ENCODE data around the gene SSTR3. TPM values are rescaled to one million over a fixed set of nuclear protein-coding genes. Genes with fewer than 3 reads are reported as not detected.

SSTR3 gene
- total RNA-seq, 1 experiment from 2014 or later = 0.22 TPM

- Mint-ChIP-seq H3K27ac (no peak overlapping the region), H3K4me3 (no peak overlapping the region), H3K36me3 (no peaks in the 10 kb centered on the region), H3K9me3 (no peaks in the 10 kb centered on the region), H3K27me3 (ENCODE audit: low read depth) (no peaks in the 10 kb centered on the region; the same call in 1 of the 2 replicates), H3K4me1 (peaks cover 22% of the 10 kb centered on the region)
- DNase-seq (ENCODE audit: low spot score) (no peak), ATAC-seq (no peak)
- no peak for TF ChIP-seq NFE2L1 (CRISPR knock-in tag; IDR thresholded peaks at IDR 0.05)
- TF ChIP-seq NR2C2 (CRISPR knock-in tag; IDR thresholded peaks at IDR 0.05) = no peak
- TF ChIP-seq JAZF1 (CRISPR knock-in tag; IDR thresholded peaks at IDR 0.05) = no peak
- TF ChIP-seq TP53 (CRISPR knock-in tag; IDR thresholded peaks at IDR 0.05) = no peak
- TF ChIP-seq RELA (CRISPR knock-in tag; IDR thresholded peaks at IDR 0.05; ENCODE audit: borderline replicate concordance) = no peak
- TF ChIP-seq ZNF232 (CRISPR knock-in tag; IDR thresholded peaks at IDR 0.05) = no peak
- TF ChIP-seq NFYB (CRISPR knock-in tag; conservative IDR thresholded peaks at IDR 0.05; ENCODE audit: low read depth) = no peak
- TF ChIP-seq, protein P1, sequence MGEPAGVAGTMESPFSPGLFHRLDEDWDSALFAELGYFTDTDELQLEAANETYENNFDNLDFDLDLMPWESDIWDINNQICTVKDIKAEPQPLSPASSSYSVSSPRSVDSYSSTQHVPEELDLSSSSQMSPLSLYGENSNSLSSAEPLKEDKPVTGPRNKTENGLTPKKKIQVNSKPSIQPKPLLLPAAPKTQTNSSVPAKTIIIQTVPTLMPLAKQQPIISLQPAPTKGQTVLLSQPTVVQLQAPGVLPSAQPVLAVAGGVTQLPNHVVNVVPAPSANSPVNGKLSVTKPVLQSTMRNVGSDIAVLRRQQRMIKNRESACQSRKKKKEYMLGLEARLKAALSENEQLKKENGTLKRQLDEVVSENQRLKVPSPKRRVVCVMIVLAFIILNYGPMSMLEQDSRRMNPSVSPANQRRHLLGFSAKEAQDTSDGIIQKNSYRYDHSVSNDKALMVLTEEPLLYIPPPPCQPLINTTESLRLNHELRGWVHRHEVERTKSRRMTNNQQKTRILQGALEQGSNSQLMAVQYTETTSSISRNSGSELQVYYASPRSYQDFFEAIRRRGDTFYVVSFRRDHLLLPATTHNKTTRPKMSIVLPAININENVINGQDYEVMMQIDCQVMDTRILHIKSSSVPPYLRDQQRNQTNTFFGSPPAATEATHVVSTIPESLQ (CRISPR knock-in tag; IDR thresholded peaks at IDR 0.05) = no peak
- TF ChIP-seq SP1 (CRISPR knock-in tag; conservative IDR thresholded peaks at IDR 0.05) = no peak
- no peak for TF ChIP-seq IRF2 (CRISPR knock-in tag; IDR thresholded peaks at IDR 0.05; ENCODE audit: borderline replicate concordance, low read depth)
- no peak for TF ChIP-seq E2F4 (CRISPR knock-in tag; IDR thresholded peaks at IDR 0.05; ENCODE audit: borderline replicate concordance, low read depth)
- no peak for TF ChIP-seq E2F1 (CRISPR knock-in tag; IDR thresholded peaks at IDR 0.05)
- TF ChIP-seq NFATC4 (CRISPR knock-in tag; IDR thresholded peaks at IDR 0.05) = no peak
- POLR2A ChIA-PET = no interaction called here
- CTCF ChIA-PET = no interaction called here
These were observed 32.5 kb downstream of the SSTR3 start for GRCh38 chr22:37179622-37180420.

GRCh38 chr22:37179126-37179470, 33.2 kb downstream of the SSTR3 start:
- Mint-ChIP-seq H3K4me1 (peaks cover 24% of the 10 kb centered on the region), H3K9me3 (no peaks in the 10 kb centered on the region), H3K4me3 (no peak overlapping the region), H3K27me3 (ENCODE audit: low read depth) (no peaks in the 10 kb centered on the region; the same call in 1 of the 2 replicates), H3K27ac (no peak overlapping the region), H3K36me3 (no peaks in the 10 kb centered on the region)
- ChIA-PET POLR2A (no interaction called here), CTCF (no interaction called here)
- TF ChIP-seq, protein P2, sequence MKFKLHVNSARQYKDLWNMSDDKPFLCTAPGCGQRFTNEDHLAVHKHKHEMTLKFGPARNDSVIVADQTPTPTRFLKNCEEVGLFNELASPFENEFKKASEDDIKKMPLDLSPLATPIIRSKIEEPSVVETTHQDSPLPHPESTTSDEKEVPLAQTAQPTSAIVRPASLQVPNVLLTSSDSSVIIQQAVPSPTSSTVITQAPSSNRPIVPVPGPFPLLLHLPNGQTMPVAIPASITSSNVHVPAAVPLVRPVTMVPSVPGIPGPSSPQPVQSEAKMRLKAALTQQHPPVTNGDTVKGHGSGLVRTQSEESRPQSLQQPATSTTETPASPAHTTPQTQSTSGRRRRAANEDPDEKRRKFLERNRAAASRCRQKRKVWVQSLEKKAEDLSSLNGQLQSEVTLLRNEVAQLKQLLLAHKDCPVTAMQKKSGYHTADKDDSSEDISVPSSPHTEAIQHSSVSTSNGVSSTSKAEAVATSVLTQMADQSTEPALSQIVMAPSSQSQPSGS (CRISPR knock-in tag; IDR thresholded peaks at IDR 0.05; ENCODE audit: borderline replicate concordance, low read depth) = no peak
- no peak for TF ChIP-seq NR1H2 (CRISPR knock-in tag; IDR thresholded peaks at IDR 0.05)
- DNase-seq (ENCODE audit: low spot score) (no peak), ATAC-seq (no peak)

DNA sequence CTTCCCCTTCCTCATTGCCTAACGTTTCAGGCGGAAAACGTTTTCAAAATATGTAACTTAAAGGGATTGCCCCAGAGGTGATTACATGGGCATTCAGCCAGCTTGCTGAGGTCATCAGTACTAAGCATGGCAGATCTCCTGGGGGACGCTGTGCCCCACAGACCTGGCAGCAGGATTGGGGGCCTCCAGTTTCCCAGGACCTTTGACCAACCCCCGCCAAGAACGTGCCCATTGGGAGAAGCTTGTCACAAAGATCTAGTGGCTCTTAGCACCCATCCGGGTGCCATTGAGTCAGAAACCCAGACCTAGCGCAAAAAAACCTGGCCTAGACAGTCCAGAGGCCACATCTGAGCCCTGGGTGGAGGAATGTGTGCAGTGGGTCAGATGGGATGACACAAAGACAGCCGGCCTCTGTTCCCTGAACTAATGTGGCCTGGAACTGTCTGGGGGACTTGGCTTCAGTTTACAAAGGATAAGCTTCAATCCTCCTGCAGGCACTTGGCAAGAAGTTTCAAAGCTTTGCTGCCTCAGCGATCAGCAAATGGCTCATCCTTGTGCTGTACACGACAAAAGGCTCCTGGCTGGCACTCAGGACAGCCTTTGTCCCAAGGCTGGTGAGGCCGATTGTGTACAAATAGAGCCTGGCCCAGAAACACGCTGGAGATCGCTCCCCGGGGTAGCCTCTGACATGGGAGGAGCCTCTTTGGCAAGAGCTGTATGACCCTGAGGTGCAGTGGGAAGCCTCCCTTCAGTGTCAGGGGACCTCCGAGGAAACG, 33.7 kb downstream of the SSTR3 start:
- no peak for DNase-seq (ENCODE audit: low spot score)
- Mint-ChIP-seq H3K27me3 (ENCODE audit: low read depth) (no peaks in the 10 kb centered on the region; the same call in 1 of the 2 replicates), H3K4me3 (no peak overlapping the region), H3K4me1 (peaks cover 22% of the 10 kb centered on the region), H3K9me3 (no peaks in the 10 kb centered on the region), H3K36me3 (no peaks in the 10 kb centered on the region), H3K27ac (no peak overlapping the region)
- TF ChIP-seq JAZF1 (CRISPR knock-in tag; IDR thresholded peaks at IDR 0.05) = no peak
- no peak for TF ChIP-seq NFYB (CRISPR knock-in tag; conservative IDR thresholded peaks at IDR 0.05; ENCODE audit: low read depth)
- no peak for TF ChIP-seq ZSCAN18 (CRISPR knock-in tag; IDR thresholded peaks at IDR 0.05)
- no peak for TF ChIP-seq FOXJ3 (CRISPR knock-in tag; IDR thresholded peaks at IDR 0.05; ENCODE audit: borderline replicate concordance)
- ChIA-PET CTCF (interaction anchor here (2.4 kb wide), 1 partner anchor 20 kb away, joined by 10 read pairs; no protein-coding TSS in a partner anchor), POLR2A (no interaction called here)
- ATAC-seq = no peak

Measured in WTC11 (cell line).